Astrocyte (in vitro differentiated cells and primary cell): ENCODE measurements around the gene RGSL1.

Experiments used
- CTCF ChIP-seq: IDR thresholded peaks from 2 replicates; pipeline ENCODE4 v1.5.1; 2011; ENCODE audit warnings: low read depth, mild to moderate bottlenecking, inconsistent platforms, low read length, moderate library complexity; ENCODE audit not compliant: insufficient read depth
- EZH2 ChIP-seq: IDR thresholded peaks from 2 replicates; pipeline ENCODE4 v1.6.1; 2012; ENCODE audit warnings: mild to moderate bottlenecking, low read length, inconsistent platforms; ENCODE audit not compliant: insufficient read depth

- TF ChIP-seq CTCF (no peak), EZH2 (no peak)
These were observed 38.9 kb downstream of the RGSL1 start for GRCh38 chr1:182488803-182489202.
